Effector CD4-positive, alpha-beta T cell (primary cell): Measurements from ENCODE around the gene ST3GAL5.
A peak's percentile ranks its signal among the peaks of the same experiment; 100 is the strongest.
"Not testable (repeated sequence)": the region's sequence is repeated elsewhere in the genome, so short reads cannot be mapped to it uniquely, and the experiment has no call there.

Experiments used
- DNase-seq: peaks from one replicate; pipeline ENCODE4 v3.0.0-alpha.2; 2020
- total RNA-seq: gene quantifications from one replicate; lab custom pipeline; 2026; lab: John Stamatoyannopoulos, UW

The ST3GAL5 gene
- 34.7 reads per million, percentile 60 among the genes with 10 or more reads in this experiment for total RNA-seq

GRCh38 chr2:85888684-85889626 lies at the start of gene ST3GAL5:
Gene ST3GAL5, minus strand, starts transcription at chr2:85888990. Its CDS starts 85 bp downstream, at chr2:85888905.
- DNase-seq = peak; percentile 90

GRCh38 chr2:85938456-85938855 lies 49.7 kb upstream of the ST3GAL5 start:
- no peak for DNase-seq

DNA sequence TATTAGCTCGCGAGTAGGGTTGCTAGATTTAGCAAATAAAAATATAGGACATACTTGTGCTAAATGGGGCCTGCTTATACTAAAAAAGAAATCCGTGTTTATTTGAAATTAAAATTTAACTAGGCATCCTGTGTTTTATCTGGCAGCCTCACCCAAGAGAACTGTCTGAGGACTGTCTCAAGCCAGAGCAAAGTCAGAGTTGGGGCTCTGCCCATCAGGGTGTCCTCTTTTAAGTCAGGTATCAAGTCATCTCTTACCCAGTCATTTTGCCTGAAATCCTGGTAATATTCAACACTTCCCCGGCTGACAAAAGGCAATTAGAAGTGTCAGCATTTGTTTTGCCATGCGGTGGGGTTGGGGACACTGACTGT lies 48.3 kb upstream of the ST3GAL5 start:
- DNase-seq = no peak

- no peak for DNase-seq
Observed at GRCh38 chr2:85936421-85937068, 47.8 kb upstream of the ST3GAL5 start.

GRCh38 chr2:85935746-85936208 lies 47.0 kb upstream of the ST3GAL5 start:
- no peak for DNase-seq

DNA sequence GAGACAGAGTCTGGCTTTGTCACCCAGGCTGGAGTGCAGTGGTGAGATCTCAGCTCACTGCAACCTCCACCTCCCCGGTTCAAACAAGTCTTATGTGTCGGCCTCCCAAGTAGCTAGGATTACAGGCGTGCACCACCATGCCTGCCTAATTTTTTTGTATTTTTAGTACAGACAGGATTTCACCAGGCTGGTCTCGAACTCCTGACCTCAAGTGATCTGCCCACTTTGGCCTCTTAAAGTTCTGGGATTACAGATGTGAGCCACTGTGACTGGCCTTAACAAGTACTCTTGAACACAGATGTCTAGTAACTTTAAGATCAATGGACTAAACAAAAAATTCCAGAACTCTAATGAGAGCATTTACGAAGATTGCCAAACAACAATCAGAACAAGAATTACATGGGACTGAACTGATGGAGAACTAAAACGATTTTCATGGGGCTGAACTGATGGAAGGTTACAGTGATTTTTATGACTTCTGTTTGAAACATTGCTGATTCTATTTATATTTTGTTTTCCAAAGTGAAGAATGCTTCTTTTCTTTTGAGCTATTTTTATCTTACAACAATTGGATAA lies 46.5 kb upstream of the ST3GAL5 start:
- DNase-seq = no peak

GRCh38 chr2:85933753-85934594 lies 45.2 kb upstream of the ST3GAL5 start:
- DNase-seq = no peak

DNA sequence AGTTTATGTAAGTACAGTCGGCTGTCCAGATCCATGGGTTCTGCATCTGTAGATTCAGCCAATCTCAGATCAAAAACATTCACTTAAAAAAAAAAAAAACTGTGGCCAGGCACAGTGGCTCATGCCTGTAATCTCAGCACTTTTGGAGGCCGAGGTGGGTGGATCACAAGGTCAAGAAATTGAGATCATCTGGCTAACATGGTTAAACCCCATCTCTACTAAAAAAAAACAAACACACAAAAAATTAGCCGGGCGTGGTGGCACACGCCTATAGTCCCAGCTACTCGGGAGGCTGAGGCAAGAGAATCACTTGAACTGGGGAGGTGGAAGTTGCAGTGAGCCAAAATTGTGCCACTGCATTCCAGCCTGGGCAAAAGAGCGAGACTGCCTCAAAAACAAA lies 42.4 kb upstream of the ST3GAL5 start:
- DNase-seq = not testable (repeated sequence)

- DNase-seq = no peak
Observed at GRCh38 chr2:85930129-85931124, 41.6 kb upstream of the ST3GAL5 start.

DNA sequence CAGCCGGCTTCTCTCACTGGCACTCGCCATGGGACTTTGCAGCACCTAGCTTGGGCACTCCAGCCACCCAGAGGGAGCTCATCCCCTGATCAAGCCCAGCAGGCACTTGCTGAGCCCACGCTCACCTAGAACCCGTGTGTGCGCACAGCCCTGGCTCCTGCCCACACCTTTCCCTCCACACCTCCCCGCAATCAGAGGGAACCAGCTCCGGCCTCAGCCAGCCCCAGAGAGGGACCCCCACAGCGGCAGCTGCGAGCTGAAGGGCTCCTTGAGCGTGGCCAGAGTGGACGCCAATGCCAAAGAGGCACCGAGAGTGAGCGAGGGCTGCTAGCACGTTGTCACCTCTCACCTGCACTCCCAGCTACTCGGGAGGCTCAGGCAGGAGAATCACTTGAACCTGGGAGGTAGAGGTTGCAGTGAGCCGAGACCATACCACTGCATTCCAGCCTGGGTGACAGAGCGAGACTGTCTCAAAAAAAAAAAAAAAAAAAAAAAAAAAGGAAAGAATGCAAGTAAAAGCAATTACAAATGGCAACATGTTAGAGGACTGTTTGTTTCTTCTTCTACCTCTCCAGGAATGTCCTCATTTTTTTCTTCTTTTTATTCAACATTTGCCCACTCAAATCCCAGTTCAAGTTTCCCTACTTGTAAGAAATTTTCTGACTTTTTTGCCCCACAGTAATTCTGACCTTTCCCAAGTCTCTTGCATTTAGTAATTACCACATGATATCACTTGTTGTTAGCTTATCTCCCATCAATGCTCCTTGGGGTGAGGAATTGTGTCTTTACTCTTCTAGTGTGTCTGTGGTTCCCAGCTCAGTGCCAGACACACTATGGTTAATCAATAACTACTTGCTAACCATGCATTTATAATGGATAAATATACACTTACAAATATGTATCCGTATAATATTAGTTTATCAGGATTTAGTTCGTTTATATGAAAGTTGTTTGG lies 40.6 kb upstream of the ST3GAL5 start:
- no peak for DNase-seq

GRCh38 chr2:85926931-85927661 lies 38.3 kb upstream of the ST3GAL5 start:
- no peak for DNase-seq

DNA sequence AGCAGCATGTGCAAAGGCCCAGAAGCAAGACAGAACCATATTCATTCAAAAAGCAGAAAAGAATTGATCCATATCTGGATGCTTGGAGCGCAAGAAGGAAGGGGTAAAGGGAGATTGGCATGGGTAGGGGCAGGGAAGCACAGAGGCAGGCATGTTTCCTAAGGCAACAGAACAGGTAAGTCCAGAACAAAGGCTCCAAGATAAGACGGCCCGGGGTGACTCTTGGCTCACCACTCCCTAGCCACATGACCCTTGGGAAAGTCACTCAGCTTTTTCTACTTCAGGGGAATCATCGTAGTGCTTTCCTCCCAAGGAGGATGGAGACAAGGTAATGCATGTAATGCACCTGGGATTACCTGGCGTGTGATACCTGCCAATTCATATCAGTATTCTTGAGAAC lies 37.7 kb upstream of the ST3GAL5 start:
- no peak for DNase-seq

DNA sequence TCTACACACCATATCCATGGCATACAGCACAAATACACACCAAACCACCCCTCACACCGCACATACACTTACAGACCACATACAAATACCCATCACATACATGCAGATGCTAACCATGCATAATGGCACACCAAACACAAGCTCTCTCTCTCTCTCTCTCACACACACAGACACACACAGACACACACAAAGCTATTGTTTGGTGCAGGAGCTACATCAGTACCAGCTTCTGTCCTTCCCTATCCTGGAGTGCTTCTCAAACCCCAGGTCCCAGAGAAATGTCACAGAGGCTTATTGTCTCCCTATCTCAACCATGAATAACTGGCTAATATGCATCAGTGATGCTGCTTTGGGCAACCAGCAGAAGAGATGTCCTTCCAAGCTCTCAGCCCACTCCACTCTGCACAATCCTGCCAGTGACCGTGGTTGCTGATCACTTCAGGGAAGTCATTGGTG lies 36.5 kb upstream of the ST3GAL5 start:
- no peak for DNase-seq

GRCh38 chr2:85924522-85924921 lies 35.7 kb upstream of the ST3GAL5 start:
- DNase-seq = no peak

GRCh38 chr2:85922199-85922598 lies 33.4 kb upstream of the ST3GAL5 start:
- DNase-seq = no peak

- no peak for DNase-seq
Observed at GRCh38 chr2:85921659-85922058, 32.9 kb upstream of the ST3GAL5 start.

GRCh38 chr2:85920810-85921545 lies 32.2 kb upstream of the ST3GAL5 start:
- DNase-seq = no peak
